HG03565 (cell line): Measurements from ENCODE around the gene MALT1.

ENCODE experiments used
- ATAC-seq: cut with Tn5 transposase; IDR thresholded peaks from one replicate; pipeline ENCODE4 v1.9.1; 2021; ENCODE audit warnings: mild to moderate bottlenecking, moderate library complexity; ENCODE audit not compliant: unreplicated experiment

The MALT1 gene

DNA sequence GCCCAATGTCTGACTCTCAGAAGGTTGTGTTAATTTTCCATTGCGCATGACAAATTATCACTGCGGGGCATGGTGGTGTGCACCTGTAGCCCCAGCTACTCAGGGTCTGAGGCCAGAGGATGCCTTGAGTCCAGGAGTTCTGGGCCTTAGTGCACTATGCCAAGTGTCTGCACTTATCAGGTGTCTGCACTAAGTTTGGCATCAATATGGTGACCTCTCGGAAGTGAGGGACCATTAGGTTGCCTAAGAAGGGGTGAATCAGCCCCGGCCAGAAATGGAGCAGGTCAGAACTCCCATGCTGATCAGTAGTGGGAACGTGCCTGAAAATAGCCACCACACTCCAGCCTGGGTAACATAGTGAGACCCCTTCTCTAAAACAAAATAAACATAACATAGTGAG lies 131.7 kb downstream of the MALT1 start:
- ATAC-seq, result no peak

DNA sequence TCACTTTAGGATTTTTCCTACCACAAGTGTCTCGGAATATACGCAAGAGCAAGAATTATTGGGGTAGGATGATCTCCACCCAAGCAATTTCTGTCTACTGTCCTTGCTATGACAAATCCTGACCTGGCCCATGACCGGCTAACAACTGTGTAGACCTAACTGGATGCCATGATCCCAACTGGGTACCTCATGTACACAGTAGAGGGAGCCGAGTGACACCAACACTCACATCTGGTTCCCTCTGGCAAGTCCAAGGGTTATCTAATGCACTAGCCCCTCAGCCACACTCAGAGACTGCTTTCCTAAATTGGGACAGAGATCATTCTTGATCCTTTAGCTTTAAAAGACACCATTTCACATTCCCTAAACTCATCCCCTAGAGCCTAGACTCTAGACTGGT lies 132.7 kb downstream of the MALT1 start:
- no peak for ATAC-seq
